ENCODE measurements around the gene GPR37L1.

GPR37L1 gene

DNA sequence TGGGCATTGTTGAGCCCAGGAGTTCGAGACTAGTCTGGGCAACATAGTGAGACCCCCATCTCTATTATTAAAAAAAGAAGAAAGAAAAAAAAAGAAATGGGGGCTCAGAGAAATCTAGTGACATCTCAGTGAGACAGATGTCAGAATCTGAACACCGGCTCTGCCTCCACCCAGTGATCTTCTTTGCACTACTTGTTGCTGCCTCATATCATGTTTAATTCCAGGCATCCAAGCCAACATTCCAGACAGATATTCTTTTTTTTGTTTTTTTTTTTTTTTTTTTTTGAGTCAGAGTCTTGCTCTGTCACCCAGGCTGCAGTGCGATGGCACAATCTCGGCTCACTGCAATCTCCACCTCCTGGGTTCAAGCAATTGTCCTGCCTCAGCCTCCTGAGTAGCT lies 26.8 kb downstream of the GPR37L1 start:
- no peak overlapping the region for H3K4me3 ChIP-seq (ENCODE audit: low read depth, low read length)
- TF ChIP-seq, protein P1, sequence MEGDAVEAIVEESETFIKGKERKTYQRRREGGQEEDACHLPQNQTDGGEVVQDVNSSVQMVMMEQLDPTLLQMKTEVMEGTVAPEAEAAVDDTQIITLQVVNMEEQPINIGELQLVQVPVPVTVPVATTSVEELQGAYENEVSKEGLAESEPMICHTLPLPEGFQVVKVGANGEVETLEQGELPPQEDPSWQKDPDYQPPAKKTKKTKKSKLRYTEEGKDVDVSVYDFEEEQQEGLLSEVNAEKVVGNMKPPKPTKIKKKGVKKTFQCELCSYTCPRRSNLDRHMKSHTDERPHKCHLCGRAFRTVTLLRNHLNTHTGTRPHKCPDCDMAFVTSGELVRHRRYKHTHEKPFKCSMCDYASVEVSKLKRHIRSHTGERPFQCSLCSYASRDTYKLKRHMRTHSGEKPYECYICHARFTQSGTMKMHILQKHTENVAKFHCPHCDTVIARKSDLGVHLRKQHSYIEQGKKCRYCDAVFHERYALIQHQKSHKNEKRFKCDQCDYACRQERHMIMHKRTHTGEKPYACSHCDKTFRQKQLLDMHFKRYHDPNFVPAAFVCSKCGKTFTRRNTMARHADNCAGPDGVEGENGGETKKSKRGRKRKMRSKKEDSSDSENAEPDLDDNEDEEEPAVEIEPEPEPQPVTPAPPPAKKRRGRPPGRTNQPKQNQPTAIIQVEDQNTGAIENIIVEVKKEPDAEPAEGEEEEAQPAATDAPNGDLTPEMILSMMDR (IDR thresholded peaks at IDR 0.05; ENCODE audit: borderline replicate concordance, insufficient read depth, low read depth, low read length) = no peak

DNA sequence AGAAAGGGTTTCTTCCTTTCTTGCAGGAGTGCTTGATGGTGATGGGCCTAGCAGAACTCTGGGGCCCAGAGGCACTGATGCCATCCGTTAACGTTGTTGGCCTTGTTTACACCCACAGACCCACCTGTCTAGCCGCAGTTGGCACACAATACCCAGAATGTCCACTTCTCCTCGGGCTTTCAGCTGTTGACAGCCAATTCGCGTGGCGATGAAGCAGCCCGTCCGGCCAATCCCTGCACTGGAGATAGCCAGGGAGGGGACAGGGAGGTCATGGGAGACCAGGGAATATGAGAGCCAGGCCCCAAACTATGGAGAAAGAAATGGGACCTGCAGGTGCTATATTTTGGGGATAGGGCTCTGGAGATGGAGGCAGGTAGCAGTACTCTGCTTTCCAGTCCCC lies 27.5 kb downstream of the GPR37L1 start:
- no peak overlapping the region for H3K4me3 ChIP-seq (ENCODE audit: low read depth, low read length)
- TF ChIP-seq, protein P1 (IDR thresholded peaks at IDR 0.05; ENCODE audit: borderline replicate concordance, insufficient read depth, low read depth, low read length) = no peak

DNA sequence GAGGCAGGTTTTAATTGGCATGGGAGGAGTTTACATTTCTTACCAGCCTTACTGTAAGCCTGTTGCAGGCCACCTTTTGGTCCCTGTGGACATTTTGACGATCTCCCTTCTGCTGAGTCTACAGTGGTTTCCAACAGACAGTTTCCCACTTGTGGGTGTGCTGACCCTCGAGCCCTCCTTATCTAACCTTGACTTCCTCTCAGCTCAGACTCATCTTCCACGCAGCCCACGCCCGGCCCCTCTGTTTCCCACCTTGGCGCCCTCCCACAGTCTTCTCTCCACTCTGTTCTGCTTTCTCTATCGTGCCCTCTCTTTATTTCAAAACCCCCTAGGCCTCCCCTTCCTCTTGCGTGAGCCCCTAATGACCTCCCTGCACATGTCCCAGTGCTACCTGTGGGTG lies 27.9 kb downstream of the GPR37L1 start:
- no peak overlapping the region for H3K4me3 ChIP-seq (ENCODE audit: low read depth, low read length)
- TF ChIP-seq, protein P1 (IDR thresholded peaks at IDR 0.05; ENCODE audit: borderline replicate concordance, insufficient read depth, low read depth, low read length) = no peak

DNA sequence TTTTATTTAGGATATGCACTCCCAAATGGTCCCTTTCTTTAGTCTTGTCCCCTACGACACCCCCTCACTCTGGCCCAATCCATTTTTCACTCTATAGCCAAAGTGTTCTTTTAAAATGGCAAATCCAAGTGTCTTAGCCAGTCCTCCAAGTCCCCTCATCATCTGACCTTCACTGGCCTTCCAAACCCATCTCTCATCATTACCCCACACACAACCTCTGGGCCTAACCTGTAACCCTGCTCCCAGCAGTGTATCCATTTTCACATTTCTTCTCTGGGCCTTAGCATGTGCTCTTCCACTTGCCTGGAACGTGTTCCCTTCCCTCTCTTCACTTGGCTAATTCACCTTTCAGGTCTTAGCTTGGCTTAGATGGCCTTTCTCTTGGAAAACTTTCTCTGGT lies 28.3 kb downstream of the GPR37L1 start:
- H3K4me3 ChIP-seq (ENCODE audit: low read depth, low read length) = no peak overlapping the region
- TF ChIP-seq, protein P1 (IDR thresholded peaks at IDR 0.05; ENCODE audit: borderline replicate concordance, insufficient read depth, low read depth, low read length) = no peak

DNA sequence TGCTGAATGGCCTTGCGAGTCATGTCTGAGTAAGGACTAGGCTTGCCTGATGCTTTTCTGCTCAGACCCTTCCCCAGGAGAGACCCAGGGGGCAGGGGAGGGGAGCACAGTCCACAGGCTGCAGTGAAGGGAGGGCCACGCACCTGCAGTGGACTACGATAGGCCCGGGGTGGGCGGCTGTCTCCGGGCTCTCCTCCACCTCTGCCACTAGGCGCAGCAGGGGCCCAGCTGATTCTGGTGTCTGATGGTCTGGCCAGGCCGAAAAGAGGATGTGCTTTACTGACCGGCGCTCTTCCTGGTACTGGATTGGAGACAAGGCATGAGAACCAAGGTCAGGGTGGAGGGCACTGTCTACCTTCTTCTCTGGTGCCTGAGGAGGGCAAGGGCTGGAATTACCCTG lies 29.7 kb downstream of the GPR37L1 start:
- TF ChIP-seq, protein P1 (IDR thresholded peaks at IDR 0.05; ENCODE audit: borderline replicate concordance, insufficient read depth, low read depth, low read length) = no peak
- no peak overlapping the region for H3K4me3 ChIP-seq (ENCODE audit: low read depth, low read length)

DNA sequence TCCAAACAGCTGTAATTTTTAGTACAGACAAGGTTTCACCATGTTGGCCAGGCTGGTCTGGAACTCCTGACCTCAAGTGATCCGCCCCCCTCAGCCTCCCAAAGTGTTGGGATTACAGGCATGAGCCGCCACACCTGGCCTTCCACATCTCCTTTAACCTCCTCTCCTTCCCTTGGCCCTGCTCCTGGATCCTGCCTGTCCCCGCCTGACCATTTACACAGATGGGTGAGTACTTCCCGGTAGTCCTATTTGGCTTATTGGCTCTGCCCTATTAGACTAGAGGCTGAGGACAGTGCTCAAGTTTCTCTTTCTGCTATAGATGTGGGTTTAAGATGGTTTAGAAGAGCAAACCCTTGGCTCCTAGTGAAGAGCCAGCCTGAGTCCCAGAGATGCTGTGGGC lies 30.6 kb downstream of the GPR37L1 start:
- H3K4me3 ChIP-seq (ENCODE audit: low read depth, low read length) = no peak overlapping the region
- TF ChIP-seq, protein P1 (IDR thresholded peaks at IDR 0.05; ENCODE audit: borderline replicate concordance, insufficient read depth, low read depth, low read length) = no peak

DNA sequence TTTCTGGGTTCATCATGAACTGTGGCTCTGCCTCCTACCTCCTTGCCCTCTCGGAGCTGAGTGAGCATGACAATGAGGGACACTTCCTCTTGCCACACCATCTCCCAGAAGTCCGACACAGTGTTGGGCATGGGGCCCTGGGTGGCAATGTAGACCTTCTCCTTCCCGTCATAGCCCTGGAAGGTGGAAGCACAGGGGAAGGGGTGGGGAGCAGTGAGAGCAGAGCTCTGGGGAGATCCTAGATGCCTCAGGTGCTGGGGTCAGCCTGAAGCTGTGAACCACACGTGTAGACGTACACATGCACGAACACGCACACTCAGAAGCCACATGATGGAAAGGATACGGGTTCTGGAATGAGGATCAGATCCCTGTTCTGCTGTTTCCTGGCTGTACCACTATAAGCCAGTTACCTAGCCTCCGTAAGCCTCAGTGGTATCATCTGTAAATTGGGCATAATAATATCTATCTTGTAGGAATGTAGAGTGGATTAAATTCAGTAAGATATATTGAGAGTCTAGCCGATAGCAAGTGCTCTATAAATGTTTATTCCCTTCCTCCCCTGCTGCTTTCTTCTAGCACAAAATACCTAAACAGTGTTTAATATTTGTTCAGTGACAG lies 31.5 kb downstream of the GPR37L1 start:
- TF ChIP-seq, protein P1 (IDR thresholded peaks at IDR 0.05; ENCODE audit: borderline replicate concordance, insufficient read depth, low read depth, low read length) = no peak
- H3K4me3 ChIP-seq (ENCODE audit: low read depth, low read length) = no peak overlapping the region
